Stimulated activated CD4-positive, alpha-beta T cell treated with anti-CD3 and anti-CD28 coated beads, Interleukin-4, amount 100 ng/mL, for 48 hours (primary cell): Measurements from ENCODE around the gene CRADD.
"Not testable (repeated sequence)": the region's sequence is repeated elsewhere in the genome, so short reads cannot be mapped to it uniquely, and the experiment has no call there.

Source experiments
- DNase-seq, 2 donors: peaks; one replicate each; pipeline ENCODE4 v3.0.0-alpha.2; 2020; ENCODE audit warnings: low read depth in 2 of 2

CRADD gene

DNA sequence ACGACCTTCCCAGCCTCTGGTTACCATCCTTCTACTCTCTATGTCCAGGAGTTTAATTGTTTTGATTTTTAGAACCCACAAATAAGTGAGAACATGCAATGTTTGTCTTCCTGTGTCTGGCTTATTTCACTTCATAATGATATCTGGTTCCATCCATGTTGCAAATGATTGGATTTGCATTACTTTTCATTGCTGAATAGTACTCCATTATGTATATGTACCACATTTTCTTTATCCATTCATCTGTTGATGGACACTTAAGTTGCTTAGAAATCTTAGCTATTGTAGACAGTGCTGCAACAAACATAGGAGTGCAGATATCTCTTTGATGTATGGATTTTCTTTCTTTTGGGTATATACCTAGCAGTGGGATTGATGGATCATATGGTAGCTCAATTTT, 194.4 kb downstream of the CRADD start:
- DNase-seq: not testable (repeated sequence)

DNA sequence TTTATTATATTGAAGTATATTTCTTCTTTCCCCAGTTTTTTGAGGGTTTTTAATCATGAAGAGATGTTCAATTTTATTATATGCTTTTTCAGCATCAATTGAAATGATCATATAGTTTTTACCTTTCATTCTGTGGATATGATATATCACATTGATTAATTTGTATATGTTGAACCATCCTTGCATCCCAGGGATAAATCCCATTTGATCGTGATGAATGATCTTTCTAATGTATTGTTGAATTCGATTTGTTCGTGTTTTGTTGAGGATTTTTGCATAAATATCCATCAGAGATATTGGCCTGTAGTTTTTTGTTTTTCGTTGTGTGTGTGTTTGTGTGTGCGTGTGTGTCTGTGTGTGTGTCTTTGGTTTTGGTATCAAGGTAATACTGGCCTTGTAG, 196.4 kb downstream of the CRADD start:
- no peak for DNase-seq

- no peak for DNase-seq
These were observed 198.0 kb downstream of the CRADD start for GRCh38 chr12:93875157-93875556.

DNA sequence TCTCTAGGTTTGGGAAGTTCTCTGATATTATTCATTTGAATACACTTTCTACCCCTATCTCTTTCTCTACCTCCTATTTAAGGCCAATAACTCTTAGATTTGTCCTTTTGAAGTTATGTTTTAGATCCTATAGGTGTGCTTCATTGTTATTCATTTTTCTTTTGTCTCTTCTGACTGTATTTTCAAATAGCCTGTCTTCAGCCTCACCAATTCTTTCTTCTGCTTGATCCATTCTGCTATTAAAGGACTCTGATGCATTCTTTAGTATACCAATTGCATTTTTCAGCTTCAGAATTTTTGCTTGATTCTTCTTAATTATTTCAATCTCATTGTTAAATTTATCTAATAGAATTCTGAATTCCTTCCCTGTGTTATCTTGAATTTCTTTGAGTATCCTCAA, 199.2 kb downstream of the CRADD start:
- no peak for DNase-seq

DNA sequence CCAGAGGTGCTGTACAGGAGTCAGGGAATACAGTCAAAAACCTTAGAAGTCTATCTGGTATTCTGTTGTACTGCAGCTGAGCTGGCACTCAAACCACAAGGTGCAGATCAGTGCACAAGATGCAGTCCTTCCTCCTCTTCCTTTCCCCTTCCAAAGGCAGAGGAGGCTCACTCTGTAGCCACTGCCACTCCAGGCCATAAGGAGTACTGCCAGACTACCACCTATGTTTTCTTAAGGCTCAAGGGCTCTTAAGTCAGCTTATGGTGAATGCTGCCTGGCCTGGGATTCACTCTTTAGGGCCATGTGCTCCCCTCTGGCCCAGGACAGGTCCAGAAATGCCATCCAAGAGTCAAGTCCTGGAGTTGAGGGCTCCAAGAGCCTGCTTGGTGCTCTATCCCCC, 200.3 kb downstream of the CRADD start:
- DNase-seq: no peak

DNA sequence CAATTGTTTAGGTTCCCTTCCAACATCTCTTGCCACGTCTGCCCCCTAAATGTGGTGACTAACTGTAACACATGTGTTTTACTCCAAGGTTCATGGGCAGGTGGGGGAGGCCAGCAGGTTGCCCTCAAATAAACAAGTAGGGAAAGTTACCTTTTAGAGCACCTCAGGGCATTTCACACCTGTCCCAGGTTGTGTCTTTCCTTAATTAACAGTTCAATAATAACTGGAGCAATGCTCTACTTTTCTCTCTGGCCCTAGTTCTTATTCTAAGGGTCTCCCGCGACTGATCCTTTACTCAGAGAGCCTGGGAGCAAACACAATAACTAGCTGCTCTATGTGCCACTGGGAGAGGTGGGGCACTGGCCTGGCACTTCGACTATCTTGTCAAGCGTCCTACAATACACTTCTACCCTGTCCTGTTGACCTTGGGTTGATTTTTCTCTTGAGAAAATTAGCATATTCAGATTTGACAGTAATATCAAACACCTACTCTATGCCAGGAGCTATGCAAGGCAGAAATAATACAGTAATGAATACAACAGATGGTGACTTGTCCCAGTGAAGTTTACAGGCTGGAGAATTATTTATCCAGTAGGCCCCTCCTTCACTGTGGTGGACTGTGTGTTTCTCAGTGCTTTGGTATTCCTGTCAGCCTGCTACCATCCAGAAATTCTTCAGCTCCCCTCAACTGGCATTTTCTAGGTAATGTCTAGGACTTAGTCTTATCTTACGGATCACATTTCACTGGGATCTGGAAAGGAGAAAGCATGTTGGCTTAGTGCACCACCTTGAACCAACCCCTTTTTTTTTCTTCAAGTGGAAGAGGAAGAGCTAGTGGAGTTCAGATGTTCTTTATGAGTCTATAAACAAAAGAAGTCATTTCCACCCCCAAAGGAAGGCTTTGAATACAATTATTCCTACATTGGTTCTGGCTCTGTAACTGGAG, 202.6 kb downstream of the CRADD start:
- no peak for DNase-seq

- no peak for DNase-seq
These were observed 203.8 kb downstream of the CRADD start for GRCh38 chr12:93880853-93881522.

- no peak for DNase-seq
These were observed 205.6 kb downstream of the CRADD start for GRCh38 chr12:93882763-93883162.

DNA sequence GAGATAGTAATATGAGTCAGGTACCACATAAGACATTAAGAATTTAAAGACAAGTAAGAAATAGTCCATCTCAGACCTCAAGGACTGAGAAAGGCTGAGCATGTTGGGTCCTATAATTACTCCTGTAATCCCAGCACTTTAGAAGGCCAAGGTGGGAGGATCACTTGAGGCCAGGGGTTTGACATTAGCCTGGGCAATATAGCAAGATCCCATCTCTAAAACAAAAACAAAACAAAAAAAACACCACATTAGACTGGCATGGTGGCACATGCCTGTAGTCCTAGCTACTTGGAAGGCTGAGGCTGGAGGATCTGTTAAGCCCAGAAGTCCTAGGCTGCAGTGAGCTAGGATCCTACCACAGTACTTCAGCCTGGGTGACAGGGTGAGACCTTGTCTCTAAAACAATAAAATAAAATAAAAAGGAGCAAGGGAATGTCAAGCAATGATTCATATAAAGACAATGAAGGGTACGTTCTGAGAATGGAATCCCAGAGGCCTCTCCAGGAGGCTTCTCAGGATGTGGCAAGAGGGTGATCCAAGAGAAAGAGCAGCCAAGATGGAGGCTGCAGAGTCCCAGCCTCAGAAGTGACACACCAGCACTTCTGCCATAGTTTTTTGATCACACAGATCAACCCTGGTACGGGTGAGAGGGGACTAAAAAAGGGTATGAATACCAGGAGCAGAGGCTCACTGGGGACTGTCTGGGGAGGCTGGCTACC, 206.4 kb downstream of the CRADD start:
- DNase-seq: no peak

GRCh38 chr12:93884794-93885460, 207.8 kb downstream of the CRADD start:
- DNase-seq: no peak

DNA sequence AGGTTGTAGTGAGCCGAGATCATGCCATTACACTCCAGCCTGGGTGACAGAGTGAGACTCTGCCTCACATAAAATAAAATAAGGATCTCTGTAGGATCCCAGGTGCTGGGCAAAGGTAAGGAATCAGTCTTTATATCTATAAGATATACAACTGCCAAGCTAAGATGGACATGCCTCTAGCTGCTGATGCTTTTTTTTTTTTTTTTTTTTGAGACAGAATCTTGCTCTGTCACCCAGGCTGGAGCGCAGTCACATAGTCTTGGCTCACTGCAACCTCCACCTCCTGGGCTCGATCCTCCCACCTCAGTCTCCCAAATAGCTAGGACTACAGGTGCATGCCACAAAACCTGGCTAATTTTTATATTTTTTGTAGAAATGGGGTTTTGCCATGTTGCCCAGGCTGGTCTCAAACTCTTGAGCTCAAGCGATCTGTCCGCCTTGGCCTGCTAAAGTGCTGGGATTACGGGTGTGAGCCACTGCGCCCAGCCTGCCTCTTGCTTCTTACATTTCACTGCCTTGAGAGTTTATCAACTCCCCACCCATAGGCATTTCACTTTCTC, 208.9 kb downstream of the CRADD start:
- DNase-seq: not testable (repeated sequence)

GRCh38 chr12:93886533-93887511, 209.6 kb downstream of the CRADD start:
- no peak for DNase-seq

- no peak for DNase-seq
These were observed 211.8 kb downstream of the CRADD start for GRCh38 chr12:93888964-93889363.

- DNase-seq: no peak
These were observed 212.5 kb downstream of the CRADD start for GRCh38 chr12:93889516-93890212.

- DNase-seq: no peak
These were observed 215.5 kb downstream of the CRADD start for GRCh38 chr12:93892423-93893268.

DNA sequence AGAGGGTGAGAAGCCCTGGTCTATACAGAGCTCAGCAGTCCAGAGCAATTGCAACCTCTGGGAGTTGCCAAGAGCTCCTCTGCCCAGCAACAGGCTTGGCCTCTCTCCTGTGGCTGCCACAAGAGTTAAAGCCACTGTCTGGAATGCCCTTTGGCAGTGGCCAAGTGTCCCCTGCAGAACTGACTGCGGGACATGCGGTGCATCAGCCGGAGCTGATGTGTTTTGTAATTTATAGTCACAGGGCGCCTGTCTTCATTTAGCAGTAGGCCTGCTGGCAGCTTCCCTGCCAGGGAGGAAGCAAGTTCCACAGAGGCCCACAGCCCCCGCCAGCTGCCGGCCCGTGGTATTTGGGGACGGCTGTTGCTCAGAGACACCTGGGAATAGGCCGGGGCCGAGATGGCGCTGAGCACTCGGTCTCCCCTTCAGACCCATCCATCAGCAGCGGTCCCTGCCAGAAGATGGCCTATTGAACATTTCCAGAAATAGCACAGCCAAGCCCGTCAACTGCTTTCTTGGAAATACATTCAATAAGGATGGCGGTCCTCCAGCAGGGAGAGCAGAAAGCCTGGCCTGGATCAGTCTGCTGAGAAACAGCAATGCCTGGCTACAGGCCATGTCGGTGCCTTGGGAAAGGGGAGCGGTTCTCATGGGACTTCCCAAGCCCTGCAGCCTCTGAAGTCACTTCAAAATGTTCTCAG, 217.4 kb downstream of the CRADD start:
- DNase-seq: no peak

GRCh38 chr12:93895089-93895445, 217.9 kb downstream of the CRADD start:
- DNase-seq: no peak

DNA sequence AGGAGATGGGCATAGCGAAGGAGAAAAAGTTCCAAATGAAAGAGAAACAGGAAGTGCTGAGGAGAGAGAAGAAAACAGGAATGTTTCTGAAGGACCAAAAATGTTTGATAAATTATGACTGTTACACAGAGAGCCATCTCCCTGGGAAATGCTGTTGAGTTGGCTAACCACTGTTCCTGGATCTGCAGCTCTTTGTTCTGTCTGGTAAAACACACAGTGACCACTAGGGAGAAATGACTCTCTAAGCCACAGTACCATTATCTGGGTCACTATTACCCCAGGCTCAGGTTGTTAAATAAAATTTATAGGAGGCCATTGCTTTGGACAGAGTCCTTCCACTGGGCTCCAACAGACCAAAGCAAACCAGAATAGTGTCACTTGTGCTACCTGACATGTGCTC, 219.3 kb downstream of the CRADD start:
- no peak for DNase-seq
